ENCODE data around the gene ADAMTS2.

- no peak for TF ChIP-seq FOXA1 (IDR thresholded peaks at IDR 0.05)
- TF ChIP-seq SP1 (IDR thresholded peaks at IDR 0.05) = no peak
These were observed 178.9 kb downstream of the ADAMTS2 start for GRCh38 chr5:179166171-179166885.
